IMR-90 (cell line): ENCODE results near the gene TNFRSF14. TPM values are rescaled to one million over a fixed set of nuclear protein-coding genes. Genes with fewer than 3 reads are reported as not detected.

ENCODE experiments used
- ATAC-seq: fragments of 200-7000 bp; cut with Tn5 transposase; 2 replicates; pipeline ENCODE4 v1.9.1; 2020; ENCODE audit warnings: low read depth, mild to moderate bottlenecking, moderate library complexity
- BruUV-seq: library from RNA; stranded (reverse); fragments of 400-500 nt; replicated peaks from 2 replicates; lab custom pipeline; 2021; lab: Mats Ljungman, UMichigan
- CTCF ChIA-PET: fragments of 300-600 bp; formaldehyde crosslinking; extraction: SDS; loops from one replicate; lab custom pipeline; 2021; ENCODE audit warnings: antibody characterized with exemption; lab: Yijun Ruan, JAX
- POLR2A ChIA-PET: fragments of 300-600 bp; sonication (Branson Sonifier 250); formaldehyde crosslinking; loops from one replicate; lab custom pipeline; 2022; ENCODE audit warnings: antibody characterized with exemption; ENCODE audit not compliant: unreplicated experiment; lab: Charles Lee
- DNase-seq: peaks from one replicate; pipeline ENCODE4 v3.0.0; 2013
- H2AFZ ChIP-seq: replicated peaks from 2 replicates; pipeline ENCODE3; 2013; ENCODE audit warnings: low read length, mild to moderate bottlenecking; ENCODE audit not compliant: poor library complexity
- H2AK5ac ChIP-seq: 2 replicates; pipeline ENCODE4 v1.6.1; 2013; ENCODE audit warnings: low read depth, low read length, inconsistent platforms
- H2AK9ac ChIP-seq: replicated peaks from 2 replicates; pipeline ENCODE3; 2013; ENCODE audit warnings: mild to moderate bottlenecking, low read depth, low read length, moderate library complexity; ENCODE audit not compliant: poor library complexity
- H2BK120ac ChIP-seq: 2 replicates; pipeline ENCODE4 v1.6.1; 2013; ENCODE audit warnings: low read depth, low read length, inconsistent platforms
- H2BK15ac ChIP-seq: 3 replicates; pipeline ENCODE4 v1.6.1; 2013; ENCODE audit warnings: low read depth, low read length, inconsistent platforms
- H2BK20ac ChIP-seq: 2 replicates; pipeline ENCODE4 v1.6.1; 2013; ENCODE audit warnings: low read depth, mild to moderate bottlenecking, inconsistent platforms, low read length, moderate library complexity
- H2BK5ac ChIP-seq: 2 replicates; pipeline ENCODE4 v1.6.1; 2013; ENCODE audit warnings: mild to moderate bottlenecking, low read depth, low read length, inconsistent platforms; ENCODE audit not compliant: poor library complexity, severe bottlenecking
- H3K14ac ChIP-seq: replicated peaks from 2 replicates; pipeline ENCODE4 v1.6.1; 2013; ENCODE audit warnings: low read depth, low read length, inconsistent platforms
- H3K18ac ChIP-seq: 2 replicates; pipeline ENCODE4 v1.6.1; 2013; ENCODE audit warnings: low read depth, low read length, control low read depth
- H3K23ac ChIP-seq: 2 replicates; pipeline ENCODE4 v1.6.1; 2013; ENCODE audit warnings: low read depth, low read length, inconsistent platforms
- H3K27ac ChIP-seq: 2 replicates; pipeline ENCODE4 v1.5.1; 2013; ENCODE audit warnings: mild to moderate bottlenecking, control low read depth, low read length; ENCODE audit not compliant: insufficient read depth
- H3K27me3 ChIP-seq: 2 replicates; pipeline ENCODE4 v1.6.1; 2013; ENCODE audit warnings: low read length; ENCODE audit not compliant: control insufficient read depth, insufficient read depth
- H3K36me3 ChIP-seq: 2 replicates; pipeline ENCODE4 v1.6.1; 2013; ENCODE audit warnings: low read length, mixed read lengths; ENCODE audit not compliant: control insufficient read depth, insufficient read depth
- H3K4ac ChIP-seq: 2 replicates; pipeline ENCODE4 v1.6.1; 2013; ENCODE audit warnings: low read depth, low read length, inconsistent platforms
- H3K4me1 ChIP-seq: 2 replicates; pipeline ENCODE4 v1.6.1; 2013; ENCODE audit warnings: low read length, mixed read lengths; ENCODE audit not compliant: control insufficient read depth, insufficient read depth
- H3K4me2 ChIP-seq: 2 replicates; pipeline ENCODE4 v1.6.1; 2013; ENCODE audit warnings: low read depth, mild to moderate bottlenecking, control low read depth, low read length, moderate library complexity
- H3K4me3 ChIP-seq: 2 replicates; pipeline ENCODE4 v1.5.1; 2013; ENCODE audit warnings: low read depth, mild to moderate bottlenecking, control low read depth, low read length, moderate library complexity; ENCODE audit not compliant: insufficient read depth
- H3K56ac ChIP-seq: 2 replicates; pipeline ENCODE4 v1.6.1; 2013; ENCODE audit warnings: low read length, inconsistent platforms; ENCODE audit not compliant: insufficient read depth; ENCODE audit errors: extremely low read depth
- H3K79me1 ChIP-seq, 2 experiments: 2 replicates each; pipeline ENCODE4 v1.6.1; 2013; ENCODE audit warnings: low read length in 2 of 2, inconsistent platforms in 1 of 2, low read depth in 1 of 2
- H3K9ac ChIP-seq: 2 replicates; pipeline ENCODE4 v1.6.1; 2013; ENCODE audit warnings: low read depth, low read length, control low read depth
- H3K9me1 ChIP-seq: 2 replicates; pipeline ENCODE4 v1.6.1; 2013; ENCODE audit warnings: low read length, inconsistent platforms; ENCODE audit not compliant: insufficient read depth
- H3K9me3 ChIP-seq: 2 replicates; pipeline ENCODE4 v1.6.1; 2013; ENCODE audit warnings: low read length; ENCODE audit not compliant: control insufficient read depth, insufficient read depth
- H4K20me1 ChIP-seq: 2 replicates; pipeline ENCODE4 v1.6.1; 2013; ENCODE audit warnings: low read length, inconsistent platforms; ENCODE audit not compliant: insufficient read depth
- H4K5ac ChIP-seq: 2 replicates; pipeline ENCODE4 v1.6.1; 2013; ENCODE audit warnings: mild to moderate bottlenecking, low read depth, low read length, control low read depth
- H4K8ac ChIP-seq, 2 experiments: 2 replicates each; pipeline ENCODE4 v1.6.1; 2013; ENCODE audit warnings: low read depth in 2 of 2, low read length in 2 of 2, control low read depth in 1 of 2, inconsistent platforms in 1 of 2
- H4K91ac ChIP-seq: 2 replicates; pipeline ENCODE4 v1.6.1; 2013; ENCODE audit warnings: low read depth, low read length, inconsistent platforms; ENCODE audit not compliant: insufficient read depth
- BHLHE40 ChIP-seq: fragments of 150-350 bp; IDR thresholded peaks from 2 replicates; pipeline ENCODE4 v1.6.1; 2016; ENCODE audit warnings: mild to moderate bottlenecking, low read depth, low read length
- CEBPB ChIP-seq: IDR thresholded peaks from 2 replicates; pipeline ENCODE4 v1.6.1; 2012; ENCODE audit warnings: low read depth, low read length, improper control_type of control experiment
- CHD1 ChIP-seq: IDR thresholded peaks from 2 replicates; pipeline ENCODE4 v1.6.1; 2012; ENCODE audit warnings: low read depth, low read length, improper control_type of control experiment
- CTCF ChIP-seq: conservative IDR thresholded peaks from 2 replicates; pipeline ENCODE4 v1.5.1; 2012; ENCODE audit warnings: mild to moderate bottlenecking, low read depth, low read length, improper control_type of control experiment
- ELK1 ChIP-seq: fragments of 150-350 bp; IDR thresholded peaks from 2 replicates; pipeline ENCODE4 v1.6.1; 2016; ENCODE audit warnings: low read depth, mild to moderate bottlenecking, low read length, moderate library complexity, borderline replicate concordance
- FOS ChIP-seq: fragments of 150-350 bp; IDR thresholded peaks from 2 replicates; pipeline ENCODE4 v1.6.1; 2016; ENCODE audit warnings: low read depth, low read length
- MAFK ChIP-seq: IDR thresholded peaks from 2 replicates; pipeline ENCODE4 v1.6.1; 2012; ENCODE audit warnings: low read depth, low read length, improper control_type of control experiment
- MAZ ChIP-seq: IDR thresholded peaks from 2 replicates; pipeline ENCODE4 v1.6.1; 2012; ENCODE audit warnings: low read depth, mild to moderate bottlenecking, low read length, improper control_type of control experiment, moderate library complexity, borderline replicate concordance
- MXI1 ChIP-seq: IDR thresholded peaks from 2 replicates; pipeline ENCODE4 v1.6.1; 2012; ENCODE audit warnings: low read depth, mild to moderate bottlenecking, low read length, moderate library complexity, borderline replicate concordance
- NFE2L2 ChIP-seq: fragments of 150-350 bp; IDR thresholded peaks from 2 replicates; pipeline ENCODE4 v1.6.1; 2016; ENCODE audit warnings: low read depth, mild to moderate bottlenecking, low read length
- POLR2A ChIP-seq: IDR thresholded peaks from 2 replicates; pipeline ENCODE4 v1.6.1; 2012; ENCODE audit warnings: mild to moderate bottlenecking, low read depth, low read length
- RAD21 ChIP-seq: IDR thresholded peaks from 2 replicates; pipeline ENCODE4 v1.6.1; 2012; ENCODE audit warnings: low read length, improper control_type of control experiment
- RCOR1 ChIP-seq: IDR thresholded peaks from 2 replicates; pipeline ENCODE4 v1.6.1; 2012; ENCODE audit warnings: mild to moderate bottlenecking, low read length, improper control_type of control experiment; ENCODE audit not compliant: insufficient replicate concordance
- RFX5 ChIP-seq: IDR thresholded peaks from 2 replicates; pipeline ENCODE4 v1.8.0; 2012; ENCODE audit warnings: low read depth, mild to moderate bottlenecking, low read length, moderate library complexity
- SMC3 ChIP-seq: fragments of 150-350 bp; IDR thresholded peaks from 2 replicates; pipeline ENCODE4 v1.6.1; 2016; ENCODE audit warnings: low read depth, mild to moderate bottlenecking, antibody characterized with exemption, low read length, moderate library complexity
- USF2 ChIP-seq: fragments of 150-350 bp; IDR thresholded peaks from 2 replicates; pipeline ENCODE4 v1.6.1; 2017; ENCODE audit warnings: mild to moderate bottlenecking, antibody characterized with exemption, low read length, low read depth
- WGBS, 2 experiments: methylation state at CpG; one replicate each; pipeline versions ENCODE4 v1.1.5 to v1.1.7; 2013; ENCODE audit warnings: missing lambda C conversion rate in 2 of 2; ENCODE audit not compliant: insufficient read length in 1 of 2; ENCODE audit errors: extremely low coverage in 2 of 2; 5-methylcytosine and 5-hydroxymethylcytosine counted together
- dilution Hi-C: fragments of 300-500 bp; cut with HindIII; formaldehyde crosslinking; loops from one replicate; pipeline ENCODE4 v1.14.3; 2018; ENCODE audit warnings: low sequenced_read_pairs; ENCODE audit not compliant: unreplicated experiment
- in situ Hi-C: fragments of 300-500 bp; cut with MboI; formaldehyde crosslinking; loops from 3 replicates; pipeline ENCODE4 v1.14.3; 2019; ENCODE audit warnings: low sequenced_read_pairs, inconsistent platforms, mixed read lengths
- intact Hi-C: fragments of 100-400 bp; cut with micrococcal nuclease; formaldehyde crosslinking; loops from 2 replicates; pipeline ENCODE4 v1.10.0; 2022
- polyA plus RNA-seq, 3 experiments: library from polyadenylated mRNA; depleted of rRNA; stranded (reverse); fragments of >200 nt; gene quantifications; 2 replicates each; pipeline ENCODE4 v1.2.3, GENCODE V29; 2012; ENCODE audit warnings: low replicate concordance in 1 of 3
- total RNA-seq: library from RNA; depleted of rRNA; stranded (reverse); fragments of >200 nt; gene quantifications from 2 replicates; pipeline ENCODE4 v1.2.3, GENCODE V29; 2012

Gene TNFRSF14
- total and polyA plus RNA-seq, 2 of the 4 experiments (the other 2 are of a cell fraction) = 1.3 to 4.2 TPM

DNA sequence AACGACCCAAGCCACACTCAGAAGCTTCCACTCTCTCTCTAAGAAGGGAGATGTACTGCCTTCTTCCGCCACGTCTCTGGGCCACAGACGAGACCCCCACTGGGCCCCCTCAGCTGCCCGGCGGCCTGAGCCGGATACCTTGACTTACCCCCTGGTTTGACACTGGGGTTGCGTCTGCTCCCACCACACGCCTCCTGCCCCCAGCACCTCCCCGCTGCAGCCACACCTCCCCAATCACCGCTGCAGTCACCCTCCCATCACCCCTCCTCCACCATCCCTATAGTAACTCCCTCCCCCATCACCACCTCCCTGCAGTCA lies 40.4 kb upstream of the TNFRSF14 start:
- Histone ChIP-seq H3K4me2 (no peak overlapping the region), H3K36me3 (peaks cover 88% of the 10 kb centered on the region), H4K91ac (no peak overlapping the region), H2BK5ac (no peak overlapping the region), H3K27me3 (no peaks in the 10 kb centered on the region), H2BK15ac (no peak overlapping the region), H3K4me1 (no peaks in the 10 kb centered on the region), H2BK120ac (no peak overlapping the region), H3K14ac (no peak overlapping the region), H2AFZ (no peak overlapping the region), H2AK9ac (no peak overlapping the region), H3K9ac (no peak overlapping the region), H2BK20ac (no peak overlapping the region), H3K9me3 (no peaks in the 10 kb centered on the region), H3K4ac (no peak overlapping the region), H3K79me1 (peaks cover 0 to 16% of the 10 kb centered on the region in 2 experiments; a peak in 2 of 4 replicates), H4K5ac (no peak overlapping the region), H4K8ac (no peak overlapping the region), H3K18ac (no peak overlapping the region), H3K56ac (no peak overlapping the region), H3K27ac (no peak overlapping the region), H2AK5ac (no peak overlapping the region), H4K20me1 (peaks cover 3% of the 10 kb centered on the region), H3K4me3 (no peak overlapping the region), H3K23ac (no peak overlapping the region), H3K9me1 (no peaks in the 10 kb centered on the region)
- ChIA-PET CTCF (no interaction called here), POLR2A (no interaction called here)
- no TSS peak for BruUV-seq
- DNase-seq = no peak
- WGBS, 2 experiments = 93% methylated on average over 6 of the region's 11 CpGs; no CpG with 5 or more reads in 1 of the 2 experiments
- dilution Hi-C loops (no loop called here), in situ Hi-C loops (no loop called here), intact Hi-C loops (no loop called here)
- ATAC-seq = no peak
- TF ChIP-seq CEBPB (no peak), MAFK (no peak), POLR2A (no peak), SMC3 (no peak), BHLHE40 (no peak), RAD21 (no peak), USF2 (no peak), FOS (no peak), RFX5 (no peak), NFE2L2 (no peak), ELK1 (no peak), CTCF (no peak), MAZ (no peak), MXI1 (no peak), RCOR1 (no peak), CHD1 (no peak)
